GM21423 (cell line): Measurements from ENCODE around the gene EPN1.
A peak's percentile ranks its signal among the peaks of the same experiment; 100 is the strongest.

Source experiments
- ATAC-seq: cut with Tn5 transposase; IDR thresholded peaks from one replicate; pipeline ENCODE4 v1.9.1; 2021; ENCODE audit warnings: mild to moderate bottlenecking, moderate library complexity; ENCODE audit not compliant: unreplicated experiment

Gene EPN1

GRCh38 chr19:55674841-55675660 lies at the start of gene EPN1:
TSS of gene EPN1 (plus strand) at chr19:55675226. CDS start at chr19:55678628, 3,402 bp downstream.
- ATAC-seq: peak; percentile 62

GRCh38 chr19:55626350-55626749 lies 48.7 kb upstream of the EPN1 start:
- ATAC-seq: no peak

GRCh38 chr19:55632463-55632834 lies 42.6 kb upstream of the EPN1 start:
- no peak for ATAC-seq

GRCh38 chr19:55633861-55634260 lies 41.2 kb upstream of the EPN1 start:
- no peak for ATAC-seq

DNA sequence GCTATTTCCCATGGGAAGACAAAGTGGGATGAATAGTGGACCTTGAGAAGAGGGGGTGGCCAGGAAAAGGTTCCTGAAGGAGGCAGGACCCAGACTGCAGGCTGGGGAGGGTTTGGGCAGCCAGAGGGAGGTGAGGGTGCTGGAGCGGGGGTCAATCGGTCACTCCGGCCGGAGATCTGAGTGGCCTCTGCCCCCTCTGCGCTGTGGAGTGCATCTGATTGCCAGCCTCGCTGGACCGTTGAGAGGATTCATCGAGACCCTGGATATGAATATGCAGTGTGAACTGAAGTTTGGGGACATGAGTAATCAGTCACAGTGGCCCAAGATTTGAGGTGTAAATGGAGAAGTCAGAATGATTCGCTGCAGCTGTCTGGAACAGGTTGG lies 39.7 kb upstream of the EPN1 start:
- ATAC-seq: no peak

DNA sequence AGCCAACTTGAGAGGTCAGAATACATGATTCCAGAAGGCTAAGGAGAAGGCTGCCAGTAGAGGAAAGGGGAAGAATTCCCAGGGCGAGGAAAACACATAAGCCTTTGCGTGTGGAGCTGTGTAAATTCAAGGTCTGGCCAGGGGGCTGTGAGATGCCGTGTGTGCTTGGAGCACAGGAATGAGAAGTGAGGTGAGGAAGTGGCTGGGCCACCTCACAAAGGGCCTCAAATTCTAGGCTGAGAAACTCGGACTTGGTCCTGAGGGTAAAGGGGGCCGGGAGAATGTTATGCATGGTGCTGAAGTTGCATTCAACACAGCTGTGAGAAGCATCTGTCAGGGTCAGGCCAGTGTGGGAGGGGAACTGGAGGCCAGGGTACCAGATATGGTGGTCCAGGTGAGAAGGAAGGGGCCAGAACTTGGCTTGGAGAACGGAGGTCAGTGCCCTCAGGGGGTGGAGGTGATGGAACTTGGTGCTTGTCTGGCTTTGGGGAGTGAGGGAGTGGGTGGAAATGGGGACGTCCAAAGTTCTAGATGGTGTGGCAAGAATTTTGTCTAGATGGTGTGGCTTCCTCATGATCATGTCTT lies 39.1 kb upstream of the EPN1 start:
- no peak for ATAC-seq

DNA sequence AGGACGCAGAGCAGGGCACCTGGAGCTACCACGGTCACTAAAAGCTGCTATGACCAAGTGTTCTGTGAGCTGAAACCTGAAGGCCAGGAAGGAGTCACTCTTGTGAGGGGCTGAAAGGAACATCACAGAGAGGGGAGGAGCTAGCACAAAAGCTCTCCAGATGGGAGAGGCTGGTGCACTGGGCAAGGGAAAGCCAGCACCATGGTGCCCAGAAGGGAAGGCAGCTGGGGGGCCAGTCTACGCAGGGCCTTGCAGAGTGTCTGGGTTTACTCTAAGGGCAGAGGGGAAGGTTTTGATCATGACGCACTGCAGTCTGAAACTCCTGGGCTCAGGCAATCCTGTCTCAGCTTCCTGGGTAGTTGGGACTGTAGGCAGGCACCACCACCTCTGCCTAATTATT lies 38.3 kb upstream of the EPN1 start:
- no peak for ATAC-seq

GRCh38 chr19:55637534-55637933 lies 37.5 kb upstream of the EPN1 start:
- no peak for ATAC-seq

DNA sequence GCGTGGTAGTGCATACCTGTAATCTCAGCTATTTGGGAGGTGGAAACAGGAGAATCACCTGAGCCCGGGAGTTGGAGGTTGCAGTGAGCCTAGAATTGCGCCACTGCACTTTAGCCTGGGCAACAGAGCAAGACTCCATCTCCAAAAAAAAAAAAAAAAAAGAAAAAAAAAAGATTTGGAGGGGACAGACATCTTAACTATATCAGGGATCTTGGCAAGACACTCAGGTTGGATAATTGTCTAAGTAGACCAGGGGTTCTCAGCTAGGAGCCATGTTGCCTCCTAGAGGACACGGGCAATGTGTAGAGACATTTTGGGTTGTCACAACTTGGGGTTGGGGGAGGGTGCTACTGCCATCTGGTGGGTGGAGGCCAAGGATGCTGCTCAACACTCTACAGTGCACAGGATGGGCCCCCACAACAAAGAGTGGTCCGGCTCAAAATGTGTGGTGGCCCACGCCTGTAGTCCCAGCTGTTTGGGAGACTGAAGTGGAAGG lies 36.1 kb upstream of the EPN1 start:
- ATAC-seq: no peak

- ATAC-seq: no peak
These were observed 34.9 kb upstream of the EPN1 start for GRCh38 chr19:55640043-55640576.

DNA sequence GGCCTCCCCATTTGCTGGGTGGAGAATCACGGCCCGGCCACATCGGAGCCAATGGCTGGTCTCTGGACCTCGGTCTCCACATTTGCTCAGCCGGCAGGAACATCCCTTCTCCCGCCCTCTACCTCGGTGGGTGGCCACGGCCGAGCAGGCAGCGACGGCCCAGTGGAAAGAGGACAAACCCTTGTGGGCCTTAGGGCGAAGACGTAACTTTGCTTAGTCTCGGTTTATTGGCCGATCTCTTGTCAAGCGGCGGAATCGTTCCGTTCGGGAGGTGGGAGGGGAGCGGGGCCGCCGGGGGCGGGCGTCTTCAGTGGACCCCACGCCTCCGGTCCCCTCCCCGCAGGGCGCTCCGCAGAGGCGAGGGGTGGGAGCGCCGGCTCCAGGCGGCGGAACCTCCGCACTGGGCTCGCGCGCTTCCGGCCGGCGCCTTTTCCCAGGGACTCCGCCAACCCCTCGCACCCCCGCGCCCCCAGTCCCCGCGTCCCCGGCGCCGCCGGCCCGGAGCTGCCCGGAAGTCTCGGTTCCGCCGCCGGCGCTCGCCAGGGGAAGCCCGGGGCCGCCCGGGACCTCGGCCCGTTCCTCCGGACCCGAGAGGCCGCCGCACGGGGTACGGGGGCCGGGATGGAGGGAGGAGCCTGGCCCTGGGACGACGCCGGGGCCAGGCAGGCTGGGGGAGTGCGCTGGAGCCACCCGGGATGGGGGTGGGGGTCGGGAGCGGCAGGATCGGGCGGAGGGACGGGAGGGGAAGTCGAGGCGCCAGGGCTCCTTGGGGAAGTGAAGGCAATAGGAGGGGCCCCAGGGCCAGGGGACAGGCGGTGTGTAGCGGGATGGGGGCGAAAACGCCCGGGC lies 34.2 kb upstream of the EPN1 start, which contains the start of gene ZNF580:
ZNF580 (plus strand) TSS at position 426 of the 849 bp plus-strand sequence. CDS start 1,507 bp downstream, outside the sequence.
- peak; percentile 37 for ATAC-seq

- ATAC-seq: no peak
These were observed 33.4 kb upstream of the EPN1 start for GRCh38 chr19:55641426-55642152.

DNA sequence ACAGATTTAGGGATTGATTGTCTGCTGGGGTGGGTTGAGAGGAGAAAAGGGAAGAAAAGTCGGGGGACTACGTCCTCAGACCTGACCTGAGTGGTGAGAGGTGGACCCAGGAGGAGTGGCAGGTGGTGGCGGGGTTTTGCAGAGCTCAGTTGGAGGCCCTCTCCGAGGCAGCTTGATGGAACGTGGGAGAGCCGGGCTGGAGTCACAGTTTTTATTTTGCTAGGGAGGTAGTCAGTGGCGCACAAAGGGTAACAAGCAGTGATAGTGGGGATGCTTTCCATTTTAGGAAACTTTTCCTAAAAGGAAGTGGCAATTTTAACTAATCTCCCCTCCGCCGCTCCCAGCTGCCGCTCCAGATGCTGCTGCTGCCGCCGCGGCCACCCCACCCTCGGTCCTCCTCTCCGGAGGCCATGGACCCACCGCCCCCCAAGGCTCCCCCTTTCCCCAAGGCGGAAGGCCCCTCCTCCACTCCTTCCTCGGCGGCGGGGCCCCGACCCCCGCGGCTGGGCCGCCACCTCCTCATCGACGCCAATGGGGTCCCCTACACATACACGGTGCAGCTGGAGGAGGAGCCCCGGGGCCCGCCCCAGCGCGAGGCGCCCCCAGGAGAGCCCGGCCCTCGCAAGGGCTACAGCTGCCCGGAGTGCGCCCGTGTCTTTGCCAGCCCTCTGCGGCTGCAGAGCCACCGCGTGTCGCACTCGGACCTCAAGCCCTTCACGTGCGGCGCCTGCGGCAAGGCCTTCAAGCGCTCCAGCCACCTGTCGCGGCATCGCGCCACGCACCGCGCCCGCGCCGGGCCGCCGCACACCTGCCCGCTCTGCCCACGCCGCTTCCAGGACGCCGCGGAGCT lies 32.6 kb upstream of the EPN1 start:
- ATAC-seq: no peak

DNA sequence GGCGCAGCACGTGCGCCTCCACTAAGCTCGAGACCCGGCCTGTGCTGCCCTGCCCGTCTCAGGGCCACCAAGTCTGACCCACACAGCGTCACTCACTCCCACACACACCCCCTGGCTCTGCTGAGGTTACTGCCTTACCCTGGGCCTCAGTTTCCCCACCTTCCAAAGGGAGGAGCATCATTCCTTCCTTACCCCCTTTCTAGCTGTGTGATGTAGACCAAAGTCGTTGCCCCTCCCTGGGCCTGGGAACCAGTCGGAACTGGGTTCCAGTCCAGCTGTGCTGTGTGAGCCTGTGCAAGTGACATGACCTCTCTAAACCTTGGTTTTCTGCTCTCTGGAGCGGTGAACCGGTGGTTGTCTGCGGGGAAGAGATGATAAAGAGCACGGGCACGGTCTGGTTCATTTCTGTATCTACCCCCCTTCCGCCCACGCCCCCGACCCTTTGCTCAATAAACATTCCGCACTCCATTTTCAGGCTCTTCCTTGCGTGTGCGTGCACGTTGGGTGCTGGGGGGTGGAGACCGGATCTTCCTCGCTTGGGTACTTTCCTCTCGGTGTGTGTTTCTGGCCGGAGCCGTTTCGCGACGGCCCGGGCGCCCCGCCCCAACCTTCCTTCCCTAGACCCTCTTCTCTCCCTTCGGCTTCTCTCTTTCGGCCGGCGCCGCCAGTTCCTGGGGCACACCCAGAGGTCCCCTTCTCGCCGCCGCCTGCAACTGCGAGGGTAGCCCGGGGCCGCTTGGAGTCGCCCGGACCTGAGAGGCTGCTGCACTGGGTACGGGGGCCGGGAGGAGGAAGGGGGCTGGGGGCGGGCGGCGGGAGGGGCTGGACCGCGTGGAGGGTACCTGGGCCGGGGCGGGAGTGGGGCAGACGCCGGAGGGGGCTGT lies 31.8 kb upstream of the EPN1 start, which contains the start of gene ZNF581:
ZNF581 (plus strand) TSS at position 647 of the 884 bp plus-strand sequence. CDS start 923 bp downstream, outside the sequence.
- ATAC-seq: peak; percentile 34

- no peak for ATAC-seq
These were observed 31.2 kb upstream of the EPN1 start for GRCh38 chr19:55643887-55644176.

DNA sequence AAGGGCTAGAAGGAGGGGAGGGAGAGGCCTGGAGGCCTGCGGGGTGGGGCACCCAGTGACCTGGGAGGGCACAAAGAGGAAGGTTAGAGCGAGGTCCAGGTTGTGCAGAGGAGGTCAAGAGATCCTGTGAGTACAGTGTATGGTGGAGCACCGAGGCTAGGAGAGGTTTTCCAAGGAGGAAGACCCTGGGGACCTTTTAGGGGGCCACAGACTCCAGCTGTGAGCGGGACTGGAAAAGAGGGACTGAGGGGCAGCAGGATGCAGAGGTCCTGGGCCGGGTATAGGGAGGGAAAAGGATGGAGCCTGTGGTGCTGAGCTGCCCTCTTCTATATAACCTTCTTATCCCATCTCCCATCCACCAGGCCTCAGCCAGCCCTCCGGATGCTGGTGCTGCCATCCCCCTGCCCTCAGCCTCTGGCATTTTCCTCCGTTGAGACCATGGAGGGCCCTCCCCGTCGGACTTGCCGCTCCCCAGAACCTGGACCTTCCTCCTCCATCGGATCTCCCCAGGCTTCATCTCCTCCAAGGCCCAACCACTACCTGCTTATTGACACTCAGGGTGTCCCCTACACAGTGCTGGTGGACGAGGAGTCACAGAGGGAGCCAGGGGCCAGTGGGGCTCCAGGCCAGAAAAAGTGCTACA lies 30.7 kb upstream of the EPN1 start:
- no peak for ATAC-seq

DNA sequence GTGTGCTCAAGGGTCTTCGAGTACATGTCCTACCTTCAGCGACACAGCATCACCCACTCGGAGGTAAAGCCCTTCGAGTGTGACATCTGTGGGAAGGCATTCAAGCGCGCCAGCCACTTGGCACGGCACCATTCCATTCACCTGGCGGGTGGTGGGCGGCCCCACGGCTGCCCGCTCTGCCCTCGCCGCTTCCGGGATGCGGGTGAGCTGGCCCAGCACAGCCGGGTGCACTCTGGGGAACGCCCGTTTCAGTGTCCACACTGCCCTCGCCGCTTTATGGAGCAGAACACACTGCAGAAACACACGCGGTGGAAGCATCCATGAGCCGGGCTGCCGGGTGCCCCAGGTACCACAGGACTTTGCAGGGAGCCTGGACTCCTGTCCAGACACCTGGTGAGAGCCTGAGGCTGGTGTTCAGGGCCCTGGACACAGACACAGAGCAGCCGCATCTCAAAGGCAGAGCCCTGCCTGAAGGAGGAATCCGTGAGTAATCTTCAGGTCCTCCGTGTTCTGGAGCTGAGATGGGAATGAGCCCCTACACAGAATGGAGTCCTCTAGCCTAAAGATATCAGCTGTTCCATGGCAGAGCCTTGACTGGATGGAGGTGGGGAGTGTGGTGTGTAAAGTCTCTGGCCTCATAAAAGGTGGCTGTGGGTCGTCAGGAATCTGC lies 30.0 kb upstream of the EPN1 start:
- ATAC-seq: no peak

- no peak for ATAC-seq
These were observed 29.5 kb upstream of the EPN1 start for GRCh38 chr19:55645512-55645881.
